K562 (cell line): Measurements from ENCODE around the gene IL1RAPL2. TPM values are rescaled to one million over a fixed set of nuclear protein-coding genes. Genes with fewer than 3 reads are reported as not detected.

Source experiments
- ATAC-seq: fragments of 200-7000 bp; cut with Tn5 transposase; 3 replicates; pipeline ENCODE4 v1.9.1; 2020; ENCODE audit warnings: moderate library complexity
- BruUV-seq: library from RNA; stranded (reverse); fragments of 400-500 nt; replicated peaks from 2 replicates; lab custom pipeline; 2021; lab: Mats Ljungman, UMichigan
- CTCF ChIA-PET: fragments of 300-600 bp; formaldehyde crosslinking; extraction: SDS; loops from one replicate; lab custom pipeline; 2021; ENCODE audit warnings: low intra/inter-chr PET ratio; lab: Yijun Ruan, JAX
- POLR2A ChIA-PET: fragments of 300-600, 350-650 bp; sonication (Branson Sonifier 250); formaldehyde crosslinking; extraction: SDS; loops from one replicate; lab custom pipeline; 2021; ENCODE audit warnings: antibody characterized with exemption, inconsistent platforms; lab: Yijun Ruan, JAX
- DNase-seq, 4 experiments: peaks; one replicate each; pipeline versions ENCODE4 v3.0.0 to v3.0.0-alpha.2; 2011 to 2018; ENCODE audit warnings: low spot score in 3 of 4, mixed read lengths in 3 of 4; ENCODE audit errors: extremely low read depth in 1 of 4
- FAIRE-seq: peaks from 2 replicates; lab custom pipeline; 2011; peaks lifted over from hg19 to GRCh38; lab: Jason Lieb, UNC
- H2AFZ ChIP-seq: 2 replicates; pipeline ENCODE4 v1.6.0; 2011; ENCODE audit warnings: low read depth, low read length, control low read depth, inconsistent platforms
- H3K27ac ChIP-seq: fragments of 200-600 bp; 3 replicates; pipeline ENCODE4 v1.8.0; 2011; ENCODE audit warnings: low read depth, mild to moderate bottlenecking, control low read depth, inconsistent platforms, low read length, moderate library complexity, mixed read lengths; ENCODE audit errors: extremely low read depth
- H3K27me3 ChIP-seq, 2 experiments: fragments of 300-600 bp in 1 of 2; 2 replicates in 1 of 2; 3 replicates in 1 of 2; pipeline versions ENCODE4 v1.6.0 to v1.8.0; 2011; ENCODE audit warnings: inconsistent platforms in 2 of 2, low read length in 2 of 2, mild to moderate bottlenecking in 1 of 2, mixed read lengths in 1 of 2, moderate library complexity in 1 of 2; ENCODE audit not compliant: control insufficient read depth in 2 of 2, insufficient read depth in 2 of 2
- H3K36me3 ChIP-seq: fragments of 300-600 bp; 3 replicates; pipeline ENCODE4 v1.8.0; 2011; ENCODE audit warnings: mild to moderate bottlenecking, low read length, inconsistent platforms; ENCODE audit not compliant: control insufficient read depth, insufficient read depth
- H3K4me1 ChIP-seq, 2 experiments: fragments of 200-600 bp in 1 of 2; replicated peaks in 1 of 2; 2 replicates in 1 of 2; 3 replicates in 1 of 2; pipeline versions ENCODE4 v1.5.1 to v1.8.0; 2011; ENCODE audit warnings: inconsistent platforms in 2 of 2, low read length in 2 of 2, mild to moderate bottlenecking in 1 of 2, mixed read lengths in 1 of 2, moderate library complexity in 1 of 2; ENCODE audit not compliant: control insufficient read depth in 2 of 2, insufficient read depth in 2 of 2
- H3K4me2 ChIP-seq: 2 replicates; pipeline ENCODE4 v1.6.1; 2011; ENCODE audit warnings: low read length, control low read depth, inconsistent platforms, mixed read lengths; ENCODE audit not compliant: insufficient read depth
- H3K4me3 ChIP-seq: fragments of 200-600 bp; sonication (generic), shearing (Covaris generic); 2 replicates; pipeline ENCODE4 v1.5.1; 2016; ENCODE audit warnings: control low read depth, inconsistent platforms
- H3K79me2 ChIP-seq: fragments of 200-600 bp; 3 replicates; pipeline ENCODE4 v1.8.0; 2011; ENCODE audit warnings: low read length, inconsistent platforms; ENCODE audit not compliant: control insufficient read depth, insufficient read depth
- H3K9ac ChIP-seq, 2 experiments: 2 replicates each; pipeline versions ENCODE4 v1.6.0 to v1.6.1; 2011; ENCODE audit warnings: low read depth in 2 of 2, low read length in 2 of 2, control low read depth in 1 of 2, inconsistent platforms in 1 of 2, mild to moderate bottlenecking in 1 of 2, mixed read lengths in 1 of 2; ENCODE audit not compliant: insufficient read depth in 1 of 2
- H3K9me1 ChIP-seq: one replicate; pipeline ENCODE4 v1.6.0; 2011; ENCODE audit warnings: inconsistent platforms, mild to moderate bottlenecking, low read length, moderate library complexity; ENCODE audit not compliant: control insufficient read depth, insufficient read depth
- H3K9me3 ChIP-seq: replicated peaks from 2 replicates; pipeline ENCODE4 v1.5.1; 2011; ENCODE audit warnings: low read depth, low read length, inconsistent platforms; ENCODE audit not compliant: control insufficient read depth, insufficient read depth
- H4K20me1 ChIP-seq: replicated peaks from 2 replicates; pipeline ENCODE4 v1.6.1; 2011; ENCODE audit warnings: low read length, inconsistent platforms, mixed read lengths; ENCODE audit not compliant: control insufficient read depth, insufficient read depth
- CBX3 ChIP-seq, 2 experiments: IDR thresholded peaks; 1 replicate in 1 of 2; 2 replicates in 1 of 2; pipeline ENCODE4 v1.6.1; 2012; ENCODE audit warnings: inconsistent platforms in 2 of 2, low read length in 2 of 2, borderline replicate concordance in 1 of 2, control low read depth in 1 of 2
- RBM25 ChIP-seq: fragments of 200-400 bp; formaldehyde crosslinking; IDR thresholded peaks from 2 replicates; pipeline ENCODE4 v1.6.1; 2018; ENCODE audit warnings: low read length, low read depth, moderate library complexity; ENCODE audit not compliant: severe bottlenecking
- SIRT6 ChIP-seq: IDR thresholded peaks from one replicate; pipeline ENCODE4 v1.6.1; 2012; ENCODE audit warnings: low read depth, mild to moderate bottlenecking, control low read depth, inconsistent platforms, low read length, moderate library complexity
- SMAD1 ChIP-seq: fragments of 150-350 bp; IDR thresholded peaks from 2 replicates; pipeline ENCODE4 v1.6.1; 2014; ENCODE audit warnings: low read length, low read depth; ENCODE audit not compliant: partially characterized antibody
- SMARCC2 ChIP-seq: fragments of 450-650 bp; IDR thresholded peaks from 2 replicates; pipeline ENCODE4 v1.6.1; 2017; ENCODE audit warnings: antibody characterized with exemption, moderate library complexity, mild to moderate bottlenecking, low read depth
- U2AF1 ChIP-seq: fragments of 200-400 bp; formaldehyde crosslinking; optimal IDR thresholded peaks from 2 replicates; pipeline ENCODE3; 2017; ENCODE audit warnings: mild to moderate bottlenecking, low read depth, low read length, moderate library complexity
- ZNF644 ChIP-seq: fragments of 200-800 bp; sonication (Bioruptor generic); IDR thresholded peaks from 2 replicates; pipeline ENCODE4 v1.6.1; 2016; ENCODE audit warnings: low read depth, missing genetic modification characterization, missing compliant biosample characterization
- WGBS: fragments of 100-300 bp; shearing (Covaris generic); methylation state at CpG from one replicate; pipeline ENCODE4 v1.1.6; 2016; ENCODE audit warnings: low coverage, mixed read lengths; ENCODE audit not compliant: insufficient coverage; ENCODE audit errors: missing lambda C conversion rate; 5-methylcytosine and 5-hydroxymethylcytosine counted together
- in situ Hi-C: fragments of 300-500 bp; cut with MboI; formaldehyde crosslinking; loops from 4 replicates; pipeline ENCODE4 v1.15.0; 2018; ENCODE audit warnings: inconsistent platforms, mixed read lengths
- intact Hi-C: fragments of 100-400 bp; cut with micrococcal nuclease; formaldehyde crosslinking; loops from 2 replicates; pipeline ENCODE4 v1.14.2; 2022
- polyA plus RNA-seq, 8 experiments: library from polyadenylated mRNA; depleted of rRNA in 4 of 8; stranded (reverse) in 5 of 8; unstranded in 3 of 8; fragments of >200 nt; fragmentation: Nextera tagmentation in 2 of 8; fragmentation: Illumina TruSeq in 1 of 8; extraction: Ambion mirVana in 2 of 8; extraction: Trizol in 1 of 8; gene quantifications; 2 replicates each; pipeline versions ENCODE4 v1.2.1 to v1.2.3, GENCODE V29; 2011 to 2014; ENCODE audit warnings: inconsistent platforms in 1 of 8, missing spikeins in 1 of 8
- total RNA-seq, 7 experiments: library from RNA; depleted of rRNA in 6 of 7; stranded (reverse); fragments of >200 nt in 6 of 7; fragmentation: Illumina TruSeq in 2 of 7; extraction: Trizol in 2 of 7; gene quantifications; 2 replicates each; pipeline versions ENCODE4 v1.2.1 to v1.2.3, GENCODE V29; 2011 to 2021; ENCODE audit warnings: low replicate concordance in 1 of 7
- TF ChIP-seq, protein P1 (sequence below): fragments of 450-650 bp; IDR thresholded peaks from 2 replicates; pipeline ENCODE4 v1.6.1; 2018; ENCODE audit warnings: mild to moderate bottlenecking, low read depth; ENCODE audit not compliant: partially characterized antibody
- TF ChIP-seq, protein P2 (sequence below): IDR thresholded peaks from 2 replicates; pipeline ENCODE4 v1.6.1; 2012; ENCODE audit warnings: low read depth, low read length, improper control_type of control experiment, borderline replicate concordance
- TF ChIP-seq, protein P3 (sequence below): fragments of 450-650 bp; IDR thresholded peaks from 2 replicates; pipeline ENCODE4 v1.7.1; 2018; ENCODE audit warnings: mild to moderate bottlenecking, low read depth; ENCODE audit not compliant: partially characterized antibody

The IL1RAPL2 gene
- total and polyA plus RNA-seq, 9 of the 15 experiments (the other 6 are each of a cell fraction or from before 2014, with no cell fraction given), result not detected

DNA sequence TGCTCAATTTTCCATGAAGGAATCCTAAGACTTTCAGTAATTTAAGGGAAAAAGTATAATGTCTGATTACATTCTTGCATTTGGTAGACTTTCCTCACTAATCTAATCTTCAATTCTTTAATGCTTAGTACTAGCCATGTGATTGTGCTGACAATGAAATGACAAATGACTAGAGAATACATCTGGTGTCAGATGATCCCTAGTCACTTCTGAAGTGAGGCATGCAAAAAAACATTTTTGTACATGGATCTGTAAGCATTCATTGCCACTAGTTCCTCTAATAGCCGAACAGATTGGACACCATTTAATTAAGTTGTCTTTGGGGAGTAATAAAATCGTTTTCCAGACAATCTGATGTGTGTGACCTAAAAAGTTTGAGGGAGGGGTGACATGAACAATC is 1193.6 kb downstream of the IL1RAPL2 start:
- Histone ChIP-seq H3K9me3 (no peaks in the 10 kb centered on the region), H3K4me2 (no peak overlapping the region), H3K9ac (no peak overlapping the region), H4K20me1 (no peaks in the 10 kb centered on the region), H3K36me3 (no peaks in the 10 kb centered on the region), H3K27ac (no peak overlapping the region), H3K4me1 (no peaks in the 10 kb centered on the region), H3K9me1 (no peaks in the 10 kb centered on the region), H2AFZ (no peak overlapping the region), H3K4me3 (no peak overlapping the region), H3K27me3 (no peaks in the 10 kb centered on the region), H3K79me2 (no peaks in the 10 kb centered on the region)
- CTCF ChIA-PET, result no interaction called here
- POLR2A ChIA-PET, result no interaction called here
- in situ Hi-C loops, result no loop called here
- WGBS, result 20% methylated on average over 1 of the region's 2 CpGs
- FAIRE-seq, result no peak
- ATAC-seq, result no peak
- no peak for DNase-seq
- intact Hi-C loops, result no loop called here
- TF ChIP-seq RBM25, result no peak
- no peak for TF ChIP-seq CBX3 (IDR thresholded peaks at IDR 0.05; ENCODE audit: borderline replicate concordance in 1 of 2, low read length in 2 of 2)
- BruUV-seq, result no TSS peak

DNA sequence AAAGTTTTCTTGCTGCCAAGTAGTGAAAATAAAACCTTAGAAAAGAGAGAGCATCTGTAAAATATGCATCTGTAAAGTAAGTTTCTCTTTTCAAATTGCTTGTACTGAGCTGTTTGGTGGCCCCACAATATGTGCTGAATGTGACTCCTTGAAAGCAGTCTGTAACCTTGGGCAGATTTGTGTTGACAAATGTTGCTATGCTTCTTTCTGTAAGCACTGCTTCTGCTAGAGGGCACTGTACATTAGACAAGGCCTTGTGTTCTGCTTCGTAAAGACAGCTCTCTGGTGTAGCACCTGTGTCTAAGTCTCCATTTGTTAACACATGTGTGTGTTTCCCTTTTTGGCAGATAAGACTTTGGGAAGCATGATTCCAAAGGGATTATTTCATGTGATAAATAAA is 1199.7 kb downstream of the IL1RAPL2 start:
- H3K27ac ChIP-seq, result no peak overlapping the region
- intact Hi-C loops, result no loop called here
- no peak for ATAC-seq
- no peak overlapping the region for H3K4me2 ChIP-seq
- ChIA-PET CTCF (no interaction called here), POLR2A (no interaction called here)
- no peak overlapping the region for H3K4me3 ChIP-seq
- no TSS peak for BruUV-seq
- H3K36me3 ChIP-seq, result no peaks in the 10 kb centered on the region
- H3K27me3 ChIP-seq, result no peaks in the 10 kb centered on the region
- no peaks in the 10 kb centered on the region for H3K79me2 ChIP-seq
- H3K4me1 ChIP-seq, result no peaks in the 10 kb centered on the region
- no peak for FAIRE-seq
- no peak overlapping the region for H3K9ac ChIP-seq
- 0% methylated on average over 1 of the region's 1 CpG for WGBS
- H2AFZ ChIP-seq, result no peak overlapping the region
- no peaks in the 10 kb centered on the region for H3K9me3 ChIP-seq
- in situ Hi-C loops, result no loop called here
- H4K20me1 ChIP-seq, result no peaks in the 10 kb centered on the region
- no peak for DNase-seq
- H3K9me1 ChIP-seq, result no peaks in the 10 kb centered on the region
- TF ChIP-seq SMAD1 (no peak), SIRT6 (no peak), ZNF644 (tag) (no peak), SMARCC2 (no peak), U2AF1 (no peak)
- TF ChIP-seq, protein P1, sequence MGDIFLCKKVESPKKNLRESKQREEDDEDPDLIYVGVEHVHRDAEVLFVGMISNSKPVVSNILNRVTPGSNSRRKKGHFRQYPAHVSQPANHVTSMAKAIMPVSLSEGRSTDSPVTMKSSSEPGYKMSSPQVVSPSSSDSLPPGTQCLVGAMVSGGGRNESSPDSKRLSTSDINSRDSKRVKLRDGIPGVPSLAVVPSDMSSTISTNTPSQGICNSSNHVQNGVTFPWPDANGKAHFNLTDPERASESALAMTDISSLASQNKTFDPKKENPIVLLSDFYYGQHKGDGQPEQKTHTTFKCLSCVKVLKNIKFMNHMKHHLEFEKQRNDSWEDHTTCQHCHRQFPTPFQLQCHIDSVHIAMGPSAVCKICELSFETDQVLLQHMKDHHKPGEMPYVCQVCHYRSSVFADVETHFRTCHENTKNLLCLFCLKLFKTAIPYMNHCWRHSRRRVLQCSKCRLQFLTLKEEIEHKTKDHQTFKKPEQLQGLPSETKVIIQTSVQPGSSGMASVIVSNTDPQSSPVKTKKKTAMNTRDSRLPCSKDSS, result no peak
- TF ChIP-seq, protein P2, sequence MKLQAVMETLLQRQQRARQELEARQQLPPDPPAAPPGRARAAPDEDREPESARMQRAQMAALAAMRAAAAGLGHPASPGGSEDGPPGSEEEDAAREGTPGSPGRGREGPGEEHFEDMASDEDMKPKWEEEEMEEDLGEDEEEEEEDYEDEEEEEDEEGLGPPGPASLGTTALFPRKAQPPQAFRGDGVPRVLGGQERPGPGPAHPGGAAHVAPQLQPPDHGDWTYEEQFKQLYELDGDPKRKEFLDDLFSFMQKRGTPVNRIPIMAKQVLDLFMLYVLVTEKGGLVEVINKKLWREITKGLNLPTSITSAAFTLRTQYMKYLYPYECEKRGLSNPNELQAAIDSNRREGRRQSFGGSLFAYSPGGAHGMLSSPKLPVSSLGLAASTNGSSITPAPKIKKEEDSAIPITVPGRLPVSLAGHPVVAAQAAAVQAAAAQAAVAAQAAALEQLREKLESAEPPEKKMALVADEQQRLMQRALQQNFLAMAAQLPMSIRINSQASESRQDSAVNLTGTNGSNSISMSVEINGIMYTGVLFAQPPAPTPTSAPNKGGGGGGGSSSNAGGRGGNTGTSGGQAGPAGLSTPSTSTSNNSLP, result no peak
- TF ChIP-seq, protein P3, sequence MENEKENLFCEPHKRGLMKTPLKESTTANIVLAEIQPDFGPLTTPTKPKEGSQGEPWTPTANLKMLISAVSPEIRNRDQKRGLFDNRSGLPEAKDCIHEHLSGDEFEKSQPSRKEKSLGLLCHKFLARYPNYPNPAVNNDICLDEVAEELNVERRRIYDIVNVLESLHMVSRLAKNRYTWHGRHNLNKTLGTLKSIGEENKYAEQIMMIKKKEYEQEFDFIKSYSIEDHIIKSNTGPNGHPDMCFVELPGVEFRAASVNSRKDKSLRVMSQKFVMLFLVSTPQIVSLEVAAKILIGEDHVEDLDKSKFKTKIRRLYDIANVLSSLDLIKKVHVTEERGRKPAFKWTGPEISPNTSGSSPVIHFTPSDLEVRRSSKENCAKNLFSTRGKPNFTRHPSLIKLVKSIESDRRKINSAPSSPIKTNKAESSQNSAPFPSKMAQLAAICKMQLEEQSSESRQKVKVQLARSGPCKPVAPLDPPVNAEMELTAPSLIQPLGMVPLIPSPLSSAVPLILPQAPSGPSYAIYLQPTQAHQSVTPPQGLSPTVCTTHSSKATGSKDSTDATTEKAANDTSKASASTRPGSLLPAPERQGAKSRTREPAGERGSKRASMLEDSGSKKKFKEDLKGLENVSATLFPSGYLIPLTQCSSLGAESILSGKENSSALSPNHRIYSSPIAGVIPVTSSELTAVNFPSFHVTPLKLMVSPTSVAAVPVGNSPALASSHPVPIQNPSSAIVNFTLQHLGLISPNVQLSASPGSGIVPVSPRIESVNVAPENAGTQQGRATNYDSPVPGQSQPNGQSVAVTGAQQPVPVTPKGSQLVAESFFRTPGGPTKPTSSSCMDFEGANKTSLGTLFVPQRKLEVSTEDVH, result no peak
